AG04450 (cell line): Measurements from ENCODE around the gene HMG20A. TPM values are rescaled to one million over a fixed set of nuclear protein-coding genes. Genes with fewer than 3 reads are reported as not detected.
A peak's percentile ranks its signal among the peaks of the same experiment; 100 is the strongest.

Experiments
- CTCF ChIA-PET: fragments of 300-600, 350-600 bp; formaldehyde crosslinking; extraction: SDS; loops from one replicate; lab custom pipeline; 2022; ENCODE audit warnings: antibody characterized with exemption, inconsistent platforms; lab: Charles Lee
- POLR2A ChIA-PET: fragments of 350-600 bp; formaldehyde crosslinking; extraction: SDS; loops from one replicate; lab custom pipeline; 2021; ENCODE audit warnings: antibody characterized with exemption, inconsistent platforms; lab: Yijun Ruan, JAX
- DNase-seq: peaks from one replicate; pipeline ENCODE4 v3.0.0-alpha.2; 2011; ENCODE audit warnings: low read depth, low spot score
- H3K27ac ChIP-seq: one replicate; pipeline ENCODE4 v1.5.1; 2012; ENCODE audit warnings: low read depth, low read length, control low read depth
- H3K27me3 ChIP-seq: one replicate; pipeline ENCODE4 v1.6.0; 2012; ENCODE audit warnings: low read length; ENCODE audit not compliant: control insufficient read depth, insufficient read depth
- H3K4me3 ChIP-seq: 2 replicates; pipeline ENCODE4 v1.5.1; 2011; ENCODE audit warnings: mild to moderate bottlenecking, low read depth, low read length, control low read depth
- H3K9me3 ChIP-seq: 2 replicates; pipeline ENCODE4 v1.5.1; 2012; ENCODE audit warnings: low read length; ENCODE audit not compliant: control insufficient read depth, insufficient read depth
- CTCF ChIP-seq: IDR thresholded peaks from 2 replicates; pipeline ENCODE4 v1.5.1; 2011; ENCODE audit warnings: low read depth, low read length, control low read depth, inconsistent platforms
- polyA plus RNA-seq: library from polyadenylated mRNA; depleted of rRNA; stranded (reverse); fragments of >200 nt; gene quantifications from 2 replicates; pipeline ENCODE4 v1.2.3, GENCODE V29; 2011

The HMG20A gene
- polyA plus RNA-seq, 1 experiment = 62.5 TPM

- H3K27ac ChIP-seq = peak overlapping the region; percentile 70
- CTCF ChIA-PET = interaction anchor here (4.0 kb wide), 1 partner anchor 16 kb away, joined by 15 read pairs; no protein-coding TSS in a partner anchor
- TF ChIP-seq CTCF = no peak
- peak; percentile 59 for DNase-seq
- POLR2A ChIA-PET = interaction anchor here (0.7 to 1.2 kb wide), 2 partner anchors 30 to 585 kb away, joined by 3 to 4 read pairs; no protein-coding TSS in a partner anchor
- no peaks in the 10 kb centered on the region; the same call in 1 of the 2 replicates for H3K9me3 ChIP-seq
- H3K27me3 ChIP-seq = peaks cover 4% of the 10 kb centered on the region
- H3K4me3 ChIP-seq = no peak overlapping the region
Observed at GRCh38 chr15:77527164-77527778, 106.6 kb downstream of the HMG20A start.

GRCh38 chr15:77527831-77528231 is 107.1 kb downstream of the HMG20A start:
- TF ChIP-seq CTCF = no peak
- ChIA-PET POLR2A (interaction anchor here (0.7 kb wide), 1 partner anchor 586 kb away, joined by 3 read pairs; no protein-coding TSS in a partner anchor), CTCF (interaction anchor here (4.0 kb wide), 1 partner anchor 15 kb away, joined by 15 read pairs; no protein-coding TSS in a partner anchor)
- DNase-seq = no peak
- H3K27me3 ChIP-seq = peaks cover 7% of the 10 kb centered on the region
- H3K4me3 ChIP-seq = no peak overlapping the region
- peak overlapping the region; percentile 2 for H3K27ac ChIP-seq
- H3K9me3 ChIP-seq = no peaks in the 10 kb centered on the region; the same call in 1 of the 2 replicates

GRCh38 chr15:77528290-77528967 is 107.7 kb downstream of the HMG20A start:
- Histone ChIP-seq H3K27ac (peak overlapping the region; percentile 2), H3K4me3 (no peak overlapping the region), H3K27me3 (peaks cover 13% of the 10 kb centered on the region), H3K9me3 (no peaks in the 10 kb centered on the region; the same call in 1 of the 2 replicates)
- CTCF ChIA-PET = interaction anchor here (1.3 to 4.0 kb wide), 3 partner anchors 14 to 32 kb away, joined by 3 to 15 read pairs (median 9); no protein-coding TSS in a partner anchor
- DNase-seq = no peak
- POLR2A ChIA-PET = no interaction called here
- no peak for TF ChIP-seq CTCF

- DNase-seq = no peak
- CTCF ChIA-PET = interaction anchor here (1.3 to 1.7 kb wide), 2 partner anchors 14 to 32 kb away, joined by 3 to 9 read pairs; no protein-coding TSS in a partner anchor
- H3K9me3 ChIP-seq = no peaks in the 10 kb centered on the region; the same call in 1 of the 2 replicates
- no peak overlapping the region for H3K27ac ChIP-seq
- H3K4me3 ChIP-seq = no peak overlapping the region
- H3K27me3 ChIP-seq = peaks cover 13% of the 10 kb centered on the region
- POLR2A ChIA-PET = no interaction called here
- no peak for TF ChIP-seq CTCF
Observed at GRCh38 chr15:77528968-77529319, 108.3 kb downstream of the HMG20A start.
